Measurements from ENCODE around the gene PLCL1.

DNA sequence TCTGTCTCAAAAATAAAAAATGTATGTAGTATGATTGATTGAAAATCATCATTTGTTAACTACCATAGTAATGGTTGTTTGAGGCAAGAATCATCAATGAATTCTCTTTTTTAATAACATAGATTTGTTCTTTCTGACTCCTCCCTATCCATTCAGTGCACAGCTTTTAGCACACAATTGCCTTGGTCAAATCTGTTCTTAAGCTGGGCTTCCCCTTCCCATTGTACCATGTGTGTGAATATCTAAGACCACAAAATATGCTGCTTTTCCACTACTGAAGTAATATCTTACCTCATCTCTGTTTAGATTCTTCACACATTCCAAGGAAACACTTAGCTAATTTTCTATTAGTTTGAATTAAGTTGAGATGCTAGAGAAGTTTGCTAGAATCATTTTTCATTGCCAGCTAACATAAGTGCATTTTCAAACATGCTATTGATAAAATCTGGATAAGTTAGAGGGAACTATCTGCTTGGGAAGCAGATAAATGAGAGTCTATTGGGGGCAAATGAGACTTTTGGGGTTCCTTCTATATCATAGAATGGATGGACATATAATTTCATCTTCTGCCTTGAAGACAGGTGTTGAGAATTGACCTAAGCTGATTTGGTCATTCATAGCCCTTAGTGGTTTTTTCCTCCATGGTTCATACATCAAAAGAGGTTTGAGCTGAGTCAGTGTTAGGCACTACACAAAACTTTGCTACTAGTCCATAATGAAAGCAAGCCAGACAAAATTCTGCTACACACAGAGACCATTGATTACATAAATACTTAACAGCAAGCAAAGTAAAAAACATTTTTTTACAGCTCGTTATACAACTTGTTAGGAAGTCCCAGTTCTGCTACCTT, 231.9 kb downstream of the PLCL1 start:
- TF ChIP-seq, protein P1, sequence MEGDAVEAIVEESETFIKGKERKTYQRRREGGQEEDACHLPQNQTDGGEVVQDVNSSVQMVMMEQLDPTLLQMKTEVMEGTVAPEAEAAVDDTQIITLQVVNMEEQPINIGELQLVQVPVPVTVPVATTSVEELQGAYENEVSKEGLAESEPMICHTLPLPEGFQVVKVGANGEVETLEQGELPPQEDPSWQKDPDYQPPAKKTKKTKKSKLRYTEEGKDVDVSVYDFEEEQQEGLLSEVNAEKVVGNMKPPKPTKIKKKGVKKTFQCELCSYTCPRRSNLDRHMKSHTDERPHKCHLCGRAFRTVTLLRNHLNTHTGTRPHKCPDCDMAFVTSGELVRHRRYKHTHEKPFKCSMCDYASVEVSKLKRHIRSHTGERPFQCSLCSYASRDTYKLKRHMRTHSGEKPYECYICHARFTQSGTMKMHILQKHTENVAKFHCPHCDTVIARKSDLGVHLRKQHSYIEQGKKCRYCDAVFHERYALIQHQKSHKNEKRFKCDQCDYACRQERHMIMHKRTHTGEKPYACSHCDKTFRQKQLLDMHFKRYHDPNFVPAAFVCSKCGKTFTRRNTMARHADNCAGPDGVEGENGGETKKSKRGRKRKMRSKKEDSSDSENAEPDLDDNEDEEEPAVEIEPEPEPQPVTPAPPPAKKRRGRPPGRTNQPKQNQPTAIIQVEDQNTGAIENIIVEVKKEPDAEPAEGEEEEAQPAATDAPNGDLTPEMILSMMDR (conservative IDR thresholded peaks at IDR 0.05) = no peak
- no peak for TF ChIP-seq ZFX (IDR thresholded peaks at IDR 0.05)
